Measurements from ENCODE around the gene CYSTM1. TPM values are rescaled to one million over a fixed set of nuclear protein-coding genes. Genes with fewer than 3 reads are reported as not detected.
A peak's percentile ranks its signal among the peaks of the same experiment; 100 is the strongest.

CYSTM1 gene
- total RNA-seq, 4 donors from 2014 or later = 21.0 to 66.4 (median 37.0) TPM

- peaks cover 29% of the 10 kb centered on the region for H3K4me1 ChIP-seq
- no peaks in the 10 kb centered on the region for H3K9me3 ChIP-seq
- WGBS = 100% methylated on average over 1 of the region's 1 CpG
- no peaks in the 10 kb centered on the region for H3K36me3 ChIP-seq
- TF ChIP-seq POLR2AphosphoS5 (IDR thresholded peaks at IDR 0.05) = no peak
- no peak for TF ChIP-seq POLR2A (IDR thresholded peaks at IDR 0.05)
- no peak for TF ChIP-seq CTCF (IDR thresholded peaks at IDR 0.05)
- no peak for TF ChIP-seq EP300 (IDR thresholded peaks at IDR 0.05)
- no peak for DNase-seq (ENCODE audit: low spot score in 2 of 2)
- no peak overlapping the region for H3K4me3 ChIP-seq
- no peak overlapping the region for H3K27ac ChIP-seq
- H3K27me3 ChIP-seq = no peaks in the 10 kb centered on the region
Observed at GRCh38 chr5:140217299-140218026, 42.5 kb downstream of the CYSTM1 start.

GRCh38 chr5:140219068-140219991, 44.3 kb downstream of the CYSTM1 start:
- Histone ChIP-seq H3K27ac (peak overlapping the region; percentile 8), H3K27me3 (no peaks in the 10 kb centered on the region), H3K4me1 (peaks cover 29% of the 10 kb centered on the region), H3K9me3 (no peaks in the 10 kb centered on the region), H3K4me3 (no peak overlapping the region), H3K36me3 (no peaks in the 10 kb centered on the region)
- DNase-seq (ENCODE audit: low spot score in 2 of 2) = no peak
- no peak for TF ChIP-seq CTCF (IDR thresholded peaks at IDR 0.05)
- TF ChIP-seq POLR2A (IDR thresholded peaks at IDR 0.05) = no peak
- TF ChIP-seq EP300 (IDR thresholded peaks at IDR 0.05) = no peak
- no peak for TF ChIP-seq POLR2AphosphoS5 (IDR thresholded peaks at IDR 0.05)
- whole genome bisulfite sequencing = 63% methylated on average over 9 of the region's 9 CpGs

GRCh38 chr5:140220032-140220697, 45.2 kb downstream of the CYSTM1 start:
- DNase-seq (ENCODE audit: low spot score in 2 of 2) = no peak
- Histone ChIP-seq H3K36me3 (no peaks in the 10 kb centered on the region), H3K27ac (no peak overlapping the region), H3K4me1 (peaks cover 29% of the 10 kb centered on the region), H3K9me3 (no peaks in the 10 kb centered on the region), H3K27me3 (no peaks in the 10 kb centered on the region), H3K4me3 (no peak overlapping the region)
- TF ChIP-seq POLR2AphosphoS5 (IDR thresholded peaks at IDR 0.05) = no peak
- TF ChIP-seq CTCF (IDR thresholded peaks at IDR 0.05) = no peak
- 80% methylated on average over 3 of the region's 3 CpGs for WGBS

- no peak for DNase-seq (ENCODE audit: low spot score in 2 of 2)
- no peaks in the 10 kb centered on the region for H3K36me3 ChIP-seq
- H3K4me1 ChIP-seq = peaks cover 27% of the 10 kb centered on the region
- no peaks in the 10 kb centered on the region for H3K9me3 ChIP-seq
- TF ChIP-seq POLR2A (IDR thresholded peaks at IDR 0.05) (no peak), CTCF (IDR thresholded peaks at IDR 0.05) (no peak), EP300 (IDR thresholded peaks at IDR 0.05) (no peak), POLR2AphosphoS5 (IDR thresholded peaks at IDR 0.05) (no peak)
- no peak overlapping the region for H3K4me3 ChIP-seq
- H3K27ac ChIP-seq = no peak overlapping the region
- 70% methylated on average over 1 of the region's 1 CpG for WGBS
- no peaks in the 10 kb centered on the region for H3K27me3 ChIP-seq
Observed at GRCh38 chr5:140220698-140221064, 45.7 kb downstream of the CYSTM1 start.

Measured in suprapubic skin (tissue), 4 donors.